HepG2 (cell line): ENCODE measurements around the gene RASSF4. TPM values are rescaled to one million over a fixed set of nuclear protein-coding genes. Genes with fewer than 3 reads are reported as not detected.

Experiments used
- BATF2 ChIP-seq: sonication (generic); formaldehyde crosslinking; IDR thresholded peaks from 2 replicates; pipeline ENCODE4 v1.8.0; 2022; ENCODE audit warnings: mild to moderate bottlenecking, missing genetic modification reagents, moderate library complexity
- CTCF ChIP-seq: sonication (generic); formaldehyde crosslinking; IDR thresholded peaks from 2 replicates; pipeline ENCODE4 v1.5.0; 2020; ENCODE audit warnings: mild to moderate bottlenecking, missing genetic modification reagents, moderate library complexity
- KDM5B ChIP-seq: sonication (generic); formaldehyde crosslinking; IDR thresholded peaks from 2 replicates; pipeline ENCODE4 v1.4.0; 2020; ENCODE audit warnings: missing genetic modification reagents, mild to moderate bottlenecking, borderline replicate concordance
- KDM6A ChIP-seq: IDR thresholded peaks from 2 replicates; pipeline ENCODE4 v1.6.1; 2016; ENCODE audit warnings: low read depth
- KLF16 ChIP-seq, 2 experiments: sonication (generic) in 1 of 2; formaldehyde crosslinking in 1 of 2; IDR thresholded peaks; 2 replicates each; pipeline versions ENCODE4 v1.6.1 to v1.8.0; 2016 to 2023; ENCODE audit warnings: missing genetic modification reagents in 2 of 2, missing compliant biosample characterization in 1 of 2
- MAFG ChIP-seq: sonication (generic); formaldehyde crosslinking; IDR thresholded peaks from 2 replicates; pipeline ENCODE4 v1.5.1; 2020; ENCODE audit warnings: mild to moderate bottlenecking, missing genetic modification reagents
- PRMT3 ChIP-seq: sonication (generic); formaldehyde crosslinking; IDR thresholded peaks from 2 replicates; pipeline ENCODE4 v1.8.1; 2022; ENCODE audit warnings: low read depth, mild to moderate bottlenecking, moderate library complexity, missing genetic modification reagents, borderline replicate concordance
- SMC3 ChIP-seq: IDR thresholded peaks from 2 replicates; pipeline ENCODE4 v1.6.1; 2011; ENCODE audit warnings: low read length, improper control_type of control experiment
- STAG1 ChIP-seq: sonication (generic); formaldehyde crosslinking; IDR thresholded peaks from 2 replicates; pipeline ENCODE4 v1.4.0; 2020; ENCODE audit warnings: missing genetic modification reagents
- YY1 ChIP-seq: IDR thresholded peaks from 2 replicates; pipeline ENCODE4 v1.6.1; 2011; ENCODE audit warnings: low read length, low read depth, moderate library complexity, mild to moderate bottlenecking; ENCODE audit not compliant: insufficient read depth, insufficient replicate concordance
- ZFX ChIP-seq: sonication (generic); formaldehyde crosslinking; IDR thresholded peaks from 2 replicates; pipeline ENCODE4 v1.4.0; 2020; ENCODE audit warnings: mild to moderate bottlenecking, low read depth, missing genetic modification reagents, moderate library complexity
- ZNF101 ChIP-seq: sonication (generic); formaldehyde crosslinking; IDR thresholded peaks from 2 replicates; pipeline ENCODE4 v1.4.0; 2020; ENCODE audit warnings: mild to moderate bottlenecking, low read depth, missing genetic modification reagents, borderline replicate concordance
- ZNF263 ChIP-seq: sonication (generic); formaldehyde crosslinking; IDR thresholded peaks from 2 replicates; pipeline ENCODE4 v1.4.0; 2020; ENCODE audit warnings: missing genetic modification reagents
- ZNF513 ChIP-seq: sonication (generic); formaldehyde crosslinking; conservative IDR thresholded peaks from 2 replicates; pipeline ENCODE4 v1.5.0; 2020; ENCODE audit warnings: missing genetic modification reagents
- ZNF639 ChIP-seq: conservative IDR thresholded peaks from 2 replicates; pipeline ENCODE4 v1.6.1; 2018; ENCODE audit warnings: missing genetic modification reagents
- ZNF687 ChIP-seq: sonication (generic); formaldehyde crosslinking; IDR thresholded peaks from 2 replicates; pipeline ENCODE4 v1.5.1; 2020; ENCODE audit warnings: mild to moderate bottlenecking, missing genetic modification reagents, moderate library complexity
- polyA plus RNA-seq, 8 experiments: library from polyadenylated mRNA; depleted of rRNA in 3 of 8; stranded (reverse) in 7 of 8; unstranded in 1 of 8; fragments of >200 nt; fragmentation: Illumina TruSeq in 4 of 8; extraction: Trizol in 4 of 8; gene quantifications; 2 replicates each; pipeline versions ENCODE4 v1.2.1 to v1.2.3, GENCODE V29; 2011 to 2016; ENCODE audit warnings: low read depth in 4 of 8, missing spikeins in 1 of 8, mixed read lengths in 1 of 8; ENCODE audit not compliant: insufficient read depth in 1 of 8
- total RNA-seq, 5 experiments: library from RNA; depleted of rRNA; stranded (reverse); fragments of >200 nt; fragmentation: Illumina TruSeq; extraction: Trizol; gene quantifications; 2 replicates each; pipeline ENCODE4 v1.2.3, GENCODE V29; 2016; ENCODE audit warnings: low read depth in 1 of 5

RASSF4 gene
- total and polyA plus RNA-seq, 2 of the 13 experiments (the other 11 are each of a cell fraction or from before 2014, with no cell fraction given), result 34.0 to 51.7 TPM

GRCh38 chr10:44980309-44981171 is 20.9 kb downstream of the RASSF4 start (continued):
- TF ChIP-seq CTCF (peak; percentile 82), YY1 (no peak), BATF2 (CRISPR knock-in tag) (no peak), ZNF639 (CRISPR knock-in tag) (no peak), MAFG (no peak), KDM6A (CRISPR knock-in tag) (peak; percentile 65), SMC3 (peak; percentile 1; the same call in 1 of the 2 replicates), KLF16 (CRISPR knock-in tag; IDR thresholded peaks at IDR 0.05) (peak in 1 of 2 experiments; percentile 75; a peak in 1 of 4 replicates), ZNF687 (peak; percentile 95), ZNF101 (CRISPR knock-in tag) (0 out of 2 replicates have a peak, but pooled peaks have one; percentile 21), STAG1 (CRISPR knock-in tag) (peak; percentile 60), ZNF513 (CRISPR knock-in tag) (no peak), ZNF263 (CRISPR knock-in tag) (no peak; the same call in 1 of the 2 replicates), ZFX (CRISPR knock-in tag) (peak; percentile 46), PRMT3 (CRISPR knock-in tag) (no peak), KDM5B (CRISPR knock-in tag) (peak; percentile 73; the same call in 1 of the 2 replicates)
